WTC11 (cell line): ENCODE results near the gene SSTR5. TPM values are rescaled to one million over a fixed set of nuclear protein-coding genes. Genes with fewer than 3 reads are reported as not detected.

Source experiments
- ATAC-seq: fragments of 200-7000 bp; cut with Tn5 transposase; 2 replicates; pipeline ENCODE4 v1.10.0; 2021; ENCODE audit warnings: mild to moderate bottlenecking, moderate library complexity
- CTCF ChIA-PET: fragments of 300-600 bp; sonication (Branson Sonifier 250); formaldehyde crosslinking; loops from one replicate; lab custom pipeline; 2021; ENCODE audit warnings: antibody characterized with exemption; lab: Charles Lee
- POLR2A ChIA-PET: fragments of 350-600 bp; sonication (Branson Sonifier 250); formaldehyde crosslinking; loops from one replicate; lab custom pipeline; 2021; ENCODE audit warnings: antibody characterized with exemption; lab: Charles Lee
- DNase-seq: peaks from one replicate; pipeline ENCODE4 v3.0.0; 2021; ENCODE audit warnings: low spot score
- H3K27ac Mint-ChIP-seq: 2 replicates; pipeline ENCODE4 v1.8.0; 2021; ENCODE audit warnings: mixed read lengths
- H3K27me3 Mint-ChIP-seq: 2 replicates; pipeline ENCODE4 v1.8.0; 2021; ENCODE audit warnings: low read depth, mild to moderate bottlenecking, moderate library complexity, mixed read lengths
- H3K36me3 Mint-ChIP-seq: 2 replicates; pipeline ENCODE4 v1.8.0; 2021; ENCODE audit warnings: mixed read lengths
- H3K4me1 Mint-ChIP-seq: 2 replicates; pipeline ENCODE4 v1.8.0; 2022; ENCODE audit warnings: mixed read lengths
- H3K4me3 Mint-ChIP-seq: 2 replicates; pipeline ENCODE4 v1.8.0; 2021; ENCODE audit warnings: mild to moderate bottlenecking, moderate library complexity, mixed read lengths
- H3K9me3 Mint-ChIP-seq: 2 replicates; pipeline ENCODE4 v1.8.0; 2021; ENCODE audit warnings: mixed read lengths
- ATF1 ChIP-seq: sonication (generic); formaldehyde crosslinking; IDR thresholded peaks from 2 replicates; pipeline ENCODE4 v1.8.1; 2023; ENCODE audit warnings: mild to moderate bottlenecking, moderate library complexity, missing genetic modification reagents
- CREB1 ChIP-seq: sonication (generic); formaldehyde crosslinking; IDR thresholded peaks from 2 replicates; pipeline ENCODE4 v1.8.0; 2023; ENCODE audit warnings: mild to moderate bottlenecking, missing genetic modification reagents
- CREM ChIP-seq: sonication (generic); formaldehyde crosslinking; IDR thresholded peaks from 2 replicates; pipeline ENCODE4 v1.8.1; 2022; ENCODE audit warnings: mild to moderate bottlenecking, missing genetic modification reagents, moderate library complexity
- ETV6 ChIP-seq: sonication (generic); formaldehyde crosslinking; IDR thresholded peaks from 2 replicates; pipeline ENCODE4 v1.8.1; 2022; ENCODE audit warnings: mild to moderate bottlenecking, missing genetic modification reagents
- FOXJ3 ChIP-seq: sonication (generic); formaldehyde crosslinking; IDR thresholded peaks from 2 replicates; pipeline ENCODE4 v1.9.0; 2021; ENCODE audit warnings: missing genetic modification reagents, mild to moderate bottlenecking, borderline replicate concordance
- GABPB1 ChIP-seq: sonication (generic); formaldehyde crosslinking; IDR thresholded peaks from 2 replicates; pipeline ENCODE4 v1.8.1; 2023; ENCODE audit warnings: mild to moderate bottlenecking, missing genetic modification reagents
- HMGA2 ChIP-seq: fragments of 250-450 bp; sonication (Bioruptor Pico); IDR thresholded peaks from 2 replicates; pipeline ENCODE4 v1.4.0; 2021; ENCODE audit warnings: mild to moderate bottlenecking, moderate library complexity
- MXD4 ChIP-seq: fragments of 250-450 bp; sonication (Bioruptor Pico); IDR thresholded peaks from 2 replicates; pipeline ENCODE4 v1.8.0; 2021; ENCODE audit warnings: mild to moderate bottlenecking, moderate library complexity, borderline replicate concordance
- NR2C2 ChIP-seq: sonication (generic); formaldehyde crosslinking; IDR thresholded peaks from 2 replicates; pipeline ENCODE4 v1.8.0; 2022; ENCODE audit warnings: mild to moderate bottlenecking, missing genetic modification reagents
- TP53 ChIP-seq: sonication (generic); formaldehyde crosslinking; IDR thresholded peaks from 2 replicates; pipeline ENCODE4 v1.8.1; 2023; ENCODE audit warnings: mild to moderate bottlenecking, missing genetic modification reagents
- ZNF232 ChIP-seq: sonication (generic); formaldehyde crosslinking; IDR thresholded peaks from 2 replicates; pipeline ENCODE4 v1.8.0; 2022; ENCODE audit warnings: mild to moderate bottlenecking, missing genetic modification reagents
- ZNF416 ChIP-seq: fragments of 250-450 bp; sonication (Bioruptor Pico); IDR thresholded peaks from 2 replicates; pipeline ENCODE4 v1.9.0; 2021; ENCODE audit warnings: mild to moderate bottlenecking, inconsistent platforms
- total RNA-seq: library from RNA; stranded (reverse); gene quantifications from 3 replicates; pipeline ENCODE4 v1.2.3, GENCODE V29; 2021
- TF ChIP-seq, protein P1 (sequence below): sonication (generic); formaldehyde crosslinking; IDR thresholded peaks from 2 replicates; pipeline ENCODE4 v1.8.1; 2022; ENCODE audit warnings: missing genetic modification reagents, borderline replicate concordance
- TF ChIP-seq, protein P2 (sequence below): fragments of 200-600 bp; IDR thresholded peaks from 2 replicates; pipeline ENCODE4 v1.8.0; 2022; ENCODE audit warnings: antibody characterized with exemption
- TF ChIP-seq, protein P3 (sequence below): sonication (generic); formaldehyde crosslinking; IDR thresholded peaks from 2 replicates; pipeline ENCODE4 v1.8.1; 2022; ENCODE audit warnings: low read depth, mild to moderate bottlenecking, moderate library complexity, missing genetic modification reagents, borderline replicate concordance
- TF ChIP-seq, protein P4 (sequence below): fragments of 250-450 bp; sonication (Bioruptor Pico); IDR thresholded peaks from 2 replicates; pipeline ENCODE4 v1.9.0; 2021; ENCODE audit warnings: mild to moderate bottlenecking
- TF ChIP-seq, protein P5 (sequence below): sonication (generic); formaldehyde crosslinking; IDR thresholded peaks from 2 replicates; pipeline ENCODE4 v1.8.0; 2022; ENCODE audit warnings: mild to moderate bottlenecking, missing genetic modification reagents

The SSTR5 gene
- total RNA-seq, 1 experiment from 2014 or later: 0.61 TPM

DNA sequence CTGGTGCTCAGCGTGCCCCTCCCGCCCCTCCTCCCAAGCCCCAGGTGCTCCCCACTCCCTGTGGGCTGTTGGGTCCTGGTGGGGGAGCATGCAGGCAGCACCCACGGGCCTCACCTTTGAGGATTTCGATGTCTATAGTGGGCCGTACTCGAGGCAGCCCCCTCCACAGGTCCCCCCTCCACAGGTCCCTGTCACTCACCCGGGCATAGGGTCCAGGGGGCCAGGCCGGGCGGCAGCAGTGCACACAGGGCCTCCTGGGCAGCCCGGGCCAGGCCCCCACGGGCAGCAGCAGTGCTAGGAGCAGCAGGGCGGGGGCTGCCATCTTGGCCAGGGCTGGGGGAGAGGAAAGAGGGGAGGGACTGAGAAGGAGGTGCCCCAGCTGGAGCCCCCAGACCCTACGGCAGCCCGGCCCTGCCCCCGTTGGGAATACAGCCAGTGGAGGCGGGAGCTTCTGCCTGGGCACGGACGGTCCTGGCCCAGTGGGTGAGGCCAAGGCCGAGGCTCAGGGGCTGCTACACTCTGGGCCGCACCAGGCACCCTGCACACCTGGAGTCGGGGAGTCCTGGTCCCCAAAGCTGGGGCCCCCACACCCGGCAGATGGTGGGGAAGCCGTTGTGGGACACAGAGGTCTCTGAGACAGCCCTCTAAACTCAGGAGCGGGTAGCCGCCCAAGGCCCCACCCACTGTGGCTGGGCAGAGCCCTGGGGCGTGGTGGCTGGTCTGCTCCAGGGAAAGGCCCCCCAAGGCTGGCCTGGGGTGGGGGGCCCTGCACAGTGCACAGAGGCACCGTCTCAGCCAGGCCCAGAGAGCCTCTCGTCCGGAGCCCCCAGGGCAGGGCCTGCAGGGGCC is 22.3 kb downstream of the SSTR5 start:
- ATAC-seq (no peak), DNase-seq (no peak)
- TF ChIP-seq HMGA2 (CRISPR knock-in tag): no peak
- TF ChIP-seq, protein P1, sequence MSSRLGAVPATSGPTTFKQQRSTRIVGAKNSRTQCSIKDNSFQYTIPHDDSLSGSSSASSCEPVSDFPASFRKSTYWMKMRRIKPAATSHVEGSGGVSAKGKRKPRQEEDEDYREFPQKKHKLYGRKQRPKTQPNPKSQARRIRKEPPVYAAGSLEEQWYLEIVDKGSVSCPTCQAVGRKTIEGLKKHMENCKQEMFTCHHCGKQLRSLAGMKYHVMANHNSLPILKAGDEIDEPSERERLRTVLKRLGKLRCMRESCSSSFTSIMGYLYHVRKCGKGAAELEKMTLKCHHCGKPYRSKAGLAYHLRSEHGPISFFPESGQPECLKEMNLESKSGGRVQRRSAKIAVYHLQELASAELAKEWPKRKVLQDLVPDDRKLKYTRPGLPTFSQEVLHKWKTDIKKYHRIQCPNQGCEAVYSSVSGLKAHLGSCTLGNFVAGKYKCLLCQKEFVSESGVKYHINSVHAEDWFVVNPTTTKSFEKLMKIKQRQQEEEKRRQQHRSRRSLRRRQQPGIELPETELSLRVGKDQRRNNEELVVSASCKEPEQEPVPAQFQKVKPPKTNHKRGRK: no peak
- Mint-ChIP-seq H3K27me3 (no peaks in the 10 kb centered on the region; the same call in 1 of the 2 replicates), H3K4me1 (no peaks in the 10 kb centered on the region), H3K9me3 (peaks cover 4% of the 10 kb centered on the region), H3K36me3 (peaks cover 3% of the 10 kb centered on the region; the same call in 1 of the 2 replicates), H3K27ac (no peak overlapping the region), H3K4me3 (no peak overlapping the region)
- CTCF ChIA-PET: interaction anchor here (1.8 to 2.0 kb wide), 2 partner anchors 8 to 37 kb away, joined by 6 to 7 read pairs; no protein-coding TSS in a partner anchor
- POLR2A ChIA-PET: no interaction called here

- H3K27me3 Mint-ChIP-seq: no peaks in the 10 kb centered on the region; the same call in 1 of the 2 replicates
- H3K27ac Mint-ChIP-seq: no peak overlapping the region
- peaks cover 3% of the 10 kb centered on the region; the same call in 1 of the 2 replicates for H3K36me3 Mint-ChIP-seq
- H3K9me3 Mint-ChIP-seq: peaks cover 4% of the 10 kb centered on the region
- CTCF ChIA-PET: no interaction called here
- H3K4me1 Mint-ChIP-seq: no peaks in the 10 kb centered on the region
- no peak for DNase-seq
- ATAC-seq: no peak
- POLR2A ChIA-PET: no interaction called here
- TF ChIP-seq, protein P2, sequence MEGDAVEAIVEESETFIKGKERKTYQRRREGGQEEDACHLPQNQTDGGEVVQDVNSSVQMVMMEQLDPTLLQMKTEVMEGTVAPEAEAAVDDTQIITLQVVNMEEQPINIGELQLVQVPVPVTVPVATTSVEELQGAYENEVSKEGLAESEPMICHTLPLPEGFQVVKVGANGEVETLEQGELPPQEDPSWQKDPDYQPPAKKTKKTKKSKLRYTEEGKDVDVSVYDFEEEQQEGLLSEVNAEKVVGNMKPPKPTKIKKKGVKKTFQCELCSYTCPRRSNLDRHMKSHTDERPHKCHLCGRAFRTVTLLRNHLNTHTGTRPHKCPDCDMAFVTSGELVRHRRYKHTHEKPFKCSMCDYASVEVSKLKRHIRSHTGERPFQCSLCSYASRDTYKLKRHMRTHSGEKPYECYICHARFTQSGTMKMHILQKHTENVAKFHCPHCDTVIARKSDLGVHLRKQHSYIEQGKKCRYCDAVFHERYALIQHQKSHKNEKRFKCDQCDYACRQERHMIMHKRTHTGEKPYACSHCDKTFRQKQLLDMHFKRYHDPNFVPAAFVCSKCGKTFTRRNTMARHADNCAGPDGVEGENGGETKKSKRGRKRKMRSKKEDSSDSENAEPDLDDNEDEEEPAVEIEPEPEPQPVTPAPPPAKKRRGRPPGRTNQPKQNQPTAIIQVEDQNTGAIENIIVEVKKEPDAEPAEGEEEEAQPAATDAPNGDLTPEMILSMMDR: no peak
- TF ChIP-seq ETV6 (CRISPR knock-in tag): no peak
- TF ChIP-seq, protein P3, sequence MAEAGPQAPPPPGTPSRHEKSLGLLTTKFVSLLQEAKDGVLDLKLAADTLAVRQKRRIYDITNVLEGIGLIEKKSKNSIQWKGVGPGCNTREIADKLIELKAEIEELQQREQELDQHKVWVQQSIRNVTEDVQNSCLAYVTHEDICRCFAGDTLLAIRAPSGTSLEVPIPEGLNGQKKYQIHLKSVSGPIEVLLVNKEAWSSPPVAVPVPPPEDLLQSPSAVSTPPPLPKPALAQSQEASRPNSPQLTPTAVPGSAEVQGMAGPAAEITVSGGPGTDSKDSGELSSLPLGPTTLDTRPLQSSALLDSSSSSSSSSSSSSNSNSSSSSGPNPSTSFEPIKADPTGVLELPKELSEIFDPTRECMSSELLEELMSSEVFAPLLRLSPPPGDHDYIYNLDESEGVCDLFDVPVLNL (CRISPR knock-in tag): no peak
- no peak for TF ChIP-seq NR2C2 (CRISPR knock-in tag)
- TF ChIP-seq CREM: no peak
- no peak for TF ChIP-seq MXD4 (CRISPR knock-in tag)
- TF ChIP-seq FOXJ3 (CRISPR knock-in tag): no peak
- no peak for TF ChIP-seq ZNF416
- TF ChIP-seq, protein P4, sequence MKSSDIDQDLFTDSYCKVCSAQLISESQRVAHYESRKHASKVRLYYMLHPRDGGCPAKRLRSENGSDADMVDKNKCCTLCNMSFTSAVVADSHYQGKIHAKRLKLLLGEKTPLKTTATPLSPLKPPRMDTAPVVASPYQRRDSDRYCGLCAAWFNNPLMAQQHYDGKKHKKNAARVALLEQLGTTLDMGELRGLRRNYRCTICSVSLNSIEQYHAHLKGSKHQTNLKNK: no peak
- no peak for TF ChIP-seq CREB1 (CRISPR knock-in tag)
- no peak overlapping the region for H3K4me3 Mint-ChIP-seq
Measured at GRCh38 chr16:1095450-1096168, 23.1 kb downstream of the SSTR5 start.

DNA sequence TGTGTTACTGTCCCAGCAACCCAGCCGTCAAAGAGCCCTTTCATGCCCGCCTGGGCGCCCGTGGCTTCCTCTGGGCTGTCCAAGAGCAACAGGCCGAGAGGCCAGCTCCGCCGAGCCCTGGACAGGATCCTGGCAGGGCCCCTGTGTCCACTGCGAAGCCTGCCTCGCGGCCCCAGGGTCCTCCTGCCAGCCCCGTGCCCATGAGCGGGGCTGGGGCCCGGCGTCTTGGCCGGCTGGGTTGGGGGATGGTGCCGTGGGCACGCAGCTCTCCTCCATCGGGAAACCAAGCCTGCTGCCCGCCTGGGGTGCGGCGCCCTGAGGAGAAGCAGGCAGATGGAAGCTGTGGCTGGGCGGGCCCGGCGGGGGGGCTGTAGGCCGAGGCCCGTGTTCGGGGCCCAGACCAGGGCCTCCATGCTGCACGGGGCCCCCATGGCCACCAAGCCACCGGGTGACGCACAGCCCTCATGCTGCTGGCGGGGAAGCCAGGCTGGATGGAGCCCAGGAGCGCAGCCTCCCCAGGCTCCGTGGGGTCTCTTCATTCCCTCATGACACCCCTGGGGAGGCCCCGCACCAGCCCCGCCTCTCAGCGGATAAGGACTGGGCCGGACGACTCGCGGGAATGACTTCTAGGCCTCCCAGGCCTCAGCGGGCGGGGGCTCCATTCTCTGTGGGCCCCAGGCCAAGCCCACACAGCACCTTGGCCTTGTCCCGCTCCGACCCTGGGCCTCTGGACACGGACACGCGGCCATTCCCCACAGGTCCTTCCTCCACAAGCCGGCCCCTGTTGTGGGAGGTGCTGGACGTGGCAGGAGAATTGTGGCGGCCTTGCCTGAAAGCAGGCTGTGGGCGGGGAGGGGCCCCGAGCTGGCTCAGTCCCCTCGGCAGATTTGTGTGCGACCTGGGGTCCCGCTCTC is 23.9 kb downstream of the SSTR5 start, which contains the start of gene C1QTNF8:
Gene C1QTNF8 (minus strand): TSS at position 76 of the 914 bp plus-strand sequence. CDS start 1,322 bp downstream, outside the sequence.
- H3K27me3 Mint-ChIP-seq: no peaks in the 10 kb centered on the region; the same call in 1 of the 2 replicates
- ChIA-PET POLR2A (no interaction called here), CTCF (interaction anchor here (0.5 to 1.2 kb wide), 2 partner anchors 10 to 1009 kb away, joined by 3 to 4 read pairs; no protein-coding TSS in a partner anchor)
- H3K9me3 Mint-ChIP-seq: peaks cover 4% of the 10 kb centered on the region
- H3K4me1 Mint-ChIP-seq: no peaks in the 10 kb centered on the region
- no peak within 1 kb of the TSS for H3K4me3 Mint-ChIP-seq
- no peak within 1 kb of the TSS for H3K27ac Mint-ChIP-seq
- DNase-seq (no peak), ATAC-seq (no peak)
- H3K36me3 Mint-ChIP-seq: peaks cover 3% of the 10 kb centered on the region; the same call in 1 of the 2 replicates
- TF ChIP-seq, protein P5, sequence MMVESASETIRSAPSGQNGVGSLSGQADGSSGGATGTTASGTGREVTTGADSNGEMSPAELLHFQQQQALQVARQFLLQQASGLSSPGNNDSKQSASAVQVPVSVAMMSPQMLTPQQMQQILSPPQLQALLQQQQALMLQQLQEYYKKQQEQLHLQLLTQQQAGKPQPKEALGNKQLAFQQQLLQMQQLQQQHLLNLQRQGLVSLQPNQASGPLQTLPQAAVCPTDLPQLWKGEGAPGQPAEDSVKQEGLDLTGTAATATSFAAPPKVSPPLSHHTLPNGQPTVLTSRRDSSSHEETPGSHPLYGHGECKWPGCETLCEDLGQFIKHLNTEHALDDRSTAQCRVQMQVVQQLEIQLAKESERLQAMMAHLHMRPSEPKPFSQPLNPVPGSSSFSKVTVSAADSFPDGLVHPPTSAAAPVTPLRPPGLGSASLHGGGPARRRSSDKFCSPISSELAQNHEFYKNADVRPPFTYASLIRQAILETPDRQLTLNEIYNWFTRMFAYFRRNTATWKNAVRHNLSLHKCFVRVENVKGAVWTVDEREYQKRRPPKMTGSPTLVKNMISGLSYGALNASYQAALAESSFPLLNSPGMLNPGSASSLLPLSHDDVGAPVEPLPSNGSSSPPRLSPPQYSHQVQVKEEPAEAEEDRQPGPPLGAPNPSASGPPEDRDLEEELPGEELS (CRISPR knock-in tag): no peak
- no peak for TF ChIP-seq ATF1 (CRISPR knock-in tag)
- TF ChIP-seq ZNF232 (CRISPR knock-in tag): no peak
- no peak for TF ChIP-seq TP53 (CRISPR knock-in tag)
- TF ChIP-seq GABPB1 (CRISPR knock-in tag): no peak
